Hematopoietic multipotent progenitor cell (in vitro differentiated cells): Measurements from ENCODE around the gene DHRS7B. TPM values are rescaled to one million over a fixed set of nuclear protein-coding genes. Genes with fewer than 3 reads are reported as not detected.
A peak's percentile ranks its signal among the peaks of the same experiment; 100 is the strongest.
"Not testable (repeated sequence)": the region's sequence is repeated elsewhere in the genome, so short reads cannot be mapped to it uniquely, and the experiment has no call there.

Experiments
- DNase-seq, 3 donors: peaks; one replicate each; pipeline ENCODE4 v3.0.0-alpha.2; 2011 to 2015; ENCODE audit warnings: low read depth in 2 of 3, low spot score in 2 of 3
- total RNA-seq: library from RNA; depleted of rRNA; stranded (reverse); fragments of >200 nt; gene quantifications from one replicate; pipeline ENCODE4 v1.2.3, GENCODE V29; 2012

DHRS7B gene
- total RNA-seq, 1 donor: 41.5 TPM

DNA sequence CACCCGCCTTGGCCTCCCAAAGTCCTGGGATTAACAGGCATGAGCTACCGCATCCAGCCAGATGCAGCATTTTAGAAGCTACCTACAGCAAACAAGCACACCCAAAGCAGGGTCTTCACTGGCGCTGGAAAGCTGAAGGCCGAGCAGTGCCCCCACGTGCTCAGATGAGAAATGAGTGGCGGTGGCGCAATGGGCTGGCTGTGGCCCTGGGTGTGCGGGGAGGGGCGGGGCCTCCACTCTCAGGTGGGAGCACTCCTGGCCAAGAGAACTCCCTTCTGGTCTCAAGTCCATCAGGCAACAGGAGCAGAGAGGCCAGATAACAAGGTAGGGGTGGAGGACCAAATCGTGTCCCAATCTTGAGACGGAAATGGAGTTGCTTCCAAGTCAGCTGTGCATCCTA, 75.1 kb downstream of the DHRS7B start:
- no peak for DNase-seq

DNA sequence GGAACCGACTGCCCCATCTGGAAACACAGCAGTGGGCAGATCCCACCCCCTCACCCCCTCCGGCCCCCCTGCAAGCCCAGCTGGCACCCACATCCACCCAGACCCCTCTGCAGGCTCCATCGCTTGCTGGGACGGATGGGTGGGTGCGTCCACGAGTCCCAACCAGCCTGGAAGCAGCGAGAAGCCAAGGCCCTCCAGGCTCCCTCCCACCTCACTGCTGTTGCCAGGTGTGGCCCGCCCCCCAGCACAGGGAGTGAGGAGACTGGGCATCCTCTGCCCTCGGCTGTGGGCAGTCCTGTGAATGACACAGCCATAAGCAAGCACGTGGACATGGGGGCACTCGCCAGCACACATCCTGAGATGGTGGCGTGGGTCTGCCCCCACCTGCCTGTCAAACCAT, 75.7 kb downstream of the DHRS7B start:
- DNase-seq: no peak

DNA sequence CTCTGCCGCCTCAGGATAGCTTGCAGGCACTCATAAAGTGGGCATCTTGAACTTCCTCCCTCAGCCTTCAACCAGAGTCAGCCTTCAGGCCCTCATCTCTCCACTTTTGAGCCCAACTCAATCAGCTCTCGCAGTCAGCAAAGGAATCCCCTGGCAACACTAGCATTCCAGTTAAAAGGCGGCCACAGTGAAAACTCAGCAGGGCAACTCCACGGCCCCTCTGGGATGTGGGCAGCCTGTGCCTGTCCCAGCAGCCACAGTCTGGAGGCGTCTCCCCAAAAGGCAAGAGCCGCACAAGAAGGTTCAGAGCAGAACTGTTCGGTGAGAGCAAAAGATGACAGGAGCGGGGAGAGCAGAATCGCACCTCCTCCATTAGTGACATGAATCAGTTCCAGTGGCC, 78.2 kb downstream of the DHRS7B start:
- DNase-seq: no peak

DNA sequence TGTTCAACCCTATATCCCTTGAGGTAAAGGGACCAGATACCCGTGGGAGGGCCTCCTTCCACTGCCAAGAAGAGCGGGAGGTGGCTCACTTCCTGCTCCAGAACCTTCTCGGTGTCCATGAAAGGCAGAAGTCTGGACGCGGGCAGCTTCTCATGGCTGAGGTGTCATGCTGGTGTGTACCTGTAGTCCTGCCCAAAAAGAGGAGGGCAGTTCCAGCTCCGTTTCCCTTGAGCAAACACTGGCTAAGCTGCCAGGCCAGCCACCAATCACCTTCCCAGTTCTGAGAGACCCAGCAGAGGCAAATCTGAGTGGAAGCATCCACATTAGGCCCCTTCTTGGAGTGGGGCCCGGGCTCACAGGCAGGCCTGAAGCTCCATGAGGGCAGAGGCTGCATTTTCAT, 81.6 kb downstream of the DHRS7B start:
- DNase-seq: no peak

DNA sequence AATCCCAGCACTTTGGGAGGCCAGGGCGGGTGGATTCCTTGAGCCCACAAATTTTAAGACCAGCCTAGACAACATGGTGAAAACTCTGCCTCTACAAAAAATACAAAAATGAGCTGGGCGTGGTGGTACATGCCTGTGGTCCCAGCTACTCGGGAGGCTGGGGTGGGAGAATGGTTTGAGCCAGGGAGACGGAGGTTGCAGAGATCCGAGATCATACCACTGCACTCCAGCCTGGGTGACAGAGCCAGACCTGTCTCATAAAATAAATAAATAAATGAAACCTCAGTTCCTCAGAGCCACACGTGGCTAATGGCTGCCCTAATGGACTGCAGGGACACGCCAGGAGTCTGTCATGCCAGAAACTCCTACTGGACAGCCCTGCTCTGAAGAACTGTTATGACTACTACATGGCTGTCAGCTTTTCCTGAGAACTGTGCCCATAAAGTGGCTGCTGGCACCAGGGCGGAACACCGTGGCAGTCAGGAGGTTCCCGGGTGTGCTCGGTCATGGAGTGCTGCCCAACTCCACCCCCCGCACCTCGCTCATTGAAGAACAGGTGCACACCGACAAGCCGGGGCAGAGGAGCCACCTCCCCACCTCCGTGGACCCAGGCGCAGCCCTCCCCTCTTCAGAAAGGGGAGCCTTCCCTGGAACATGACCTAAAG, 82.9 kb downstream of the DHRS7B start:
- DNase-seq: no peak

DNA sequence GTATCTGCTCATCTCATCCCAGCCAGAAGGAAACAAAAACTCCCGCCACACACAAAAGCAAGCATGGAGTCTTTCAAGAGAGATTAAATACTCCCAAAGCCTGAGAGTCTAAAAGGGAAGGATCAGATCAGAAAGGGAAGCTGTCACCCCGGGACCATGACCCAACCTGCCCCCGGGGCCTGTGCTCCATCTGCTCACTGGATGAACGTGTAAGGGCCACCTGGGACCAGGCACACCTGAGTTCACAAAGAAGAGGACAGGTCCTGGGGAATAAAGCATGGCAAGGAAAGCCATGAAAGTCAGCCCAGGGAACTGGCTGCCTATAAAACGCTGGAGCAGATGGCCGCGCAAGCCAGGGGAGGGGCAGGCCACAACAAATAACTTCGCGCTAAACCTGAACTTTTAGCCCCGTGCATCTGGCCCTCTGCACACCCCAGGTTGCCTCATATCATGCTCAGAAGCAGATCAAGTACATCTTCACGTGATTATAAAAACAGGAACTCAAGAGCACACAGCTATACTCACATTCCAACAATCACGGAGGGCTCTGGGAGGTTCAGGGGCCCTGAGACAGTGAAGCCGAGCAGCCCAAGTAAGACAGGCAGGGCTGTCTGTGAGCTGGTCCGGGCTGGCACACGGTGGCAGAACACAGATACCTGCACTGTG, 83.8 kb downstream of the DHRS7B start:
- peak in 2 of 3 donors; percentile 21 to 44 for DNase-seq

DNA sequence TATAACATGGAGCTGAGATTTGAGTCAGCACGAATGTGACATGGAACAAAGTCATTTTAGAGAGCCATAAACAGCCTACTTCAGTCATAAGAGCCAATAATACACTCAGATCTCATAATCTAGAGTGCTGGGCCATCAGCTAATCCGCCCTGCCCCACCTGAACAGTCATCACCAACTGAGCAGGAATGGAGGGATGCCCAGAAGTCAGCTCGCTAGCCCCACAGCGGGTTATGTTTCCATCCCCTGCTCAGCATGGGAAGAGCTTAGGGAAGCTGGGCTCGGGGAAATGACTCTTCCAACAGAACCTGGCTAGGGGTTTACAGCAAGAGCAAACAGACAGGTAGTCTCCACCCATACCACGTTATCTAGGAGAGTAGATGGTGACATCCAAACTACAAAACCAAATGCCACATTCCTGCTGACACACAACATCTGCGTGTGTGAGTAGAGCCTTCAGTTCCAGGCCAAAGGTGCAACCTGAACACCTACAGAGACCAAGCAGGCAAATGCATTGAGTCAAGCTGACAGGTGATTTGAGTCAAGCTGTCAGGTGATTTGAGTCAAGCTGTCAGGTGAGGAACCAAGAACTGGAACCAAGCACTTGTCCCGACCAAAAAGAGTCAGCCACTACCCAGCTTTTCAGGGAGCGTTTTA, 85.2 kb downstream of the DHRS7B start:
- no peak for DNase-seq

DNA sequence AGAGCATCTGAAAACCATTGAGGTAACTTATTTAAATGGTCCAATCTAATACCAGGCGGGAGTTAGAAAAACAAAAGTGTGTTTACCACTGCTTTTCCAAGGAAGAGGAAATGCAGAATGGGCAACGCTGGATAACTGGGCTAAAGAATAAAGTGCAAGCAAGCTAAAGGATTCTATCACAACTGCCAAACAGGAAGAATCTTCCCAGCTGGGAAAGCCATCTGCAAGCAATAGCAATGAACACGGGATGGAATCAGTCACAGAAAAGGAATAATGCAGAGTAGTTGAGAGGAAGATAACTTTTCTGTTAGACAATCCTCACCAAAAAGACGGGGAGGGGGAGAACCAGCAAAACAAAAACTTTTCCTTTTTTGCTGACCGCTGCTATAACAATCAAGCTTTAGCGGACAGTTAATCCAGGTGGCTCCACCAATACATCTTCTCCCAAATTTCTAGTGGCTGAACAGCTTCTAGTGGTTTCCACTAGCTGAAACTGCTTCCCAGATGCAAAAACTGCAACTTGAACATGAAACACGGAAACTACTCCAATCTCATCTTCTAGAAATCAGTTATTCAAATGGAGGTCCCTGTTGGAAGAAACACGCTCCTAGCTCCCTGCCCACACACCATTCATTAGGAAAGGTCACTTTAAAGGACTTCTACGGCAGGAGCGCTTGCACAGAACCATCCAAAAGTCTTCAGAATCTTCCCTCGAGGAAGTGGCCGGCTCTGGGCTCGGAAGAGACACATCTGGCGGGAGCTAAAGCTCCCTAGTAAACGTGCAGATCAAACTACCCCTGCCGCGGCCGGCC, 86.3 kb downstream of the DHRS7B start:
- DNase-seq: no peak

DNA sequence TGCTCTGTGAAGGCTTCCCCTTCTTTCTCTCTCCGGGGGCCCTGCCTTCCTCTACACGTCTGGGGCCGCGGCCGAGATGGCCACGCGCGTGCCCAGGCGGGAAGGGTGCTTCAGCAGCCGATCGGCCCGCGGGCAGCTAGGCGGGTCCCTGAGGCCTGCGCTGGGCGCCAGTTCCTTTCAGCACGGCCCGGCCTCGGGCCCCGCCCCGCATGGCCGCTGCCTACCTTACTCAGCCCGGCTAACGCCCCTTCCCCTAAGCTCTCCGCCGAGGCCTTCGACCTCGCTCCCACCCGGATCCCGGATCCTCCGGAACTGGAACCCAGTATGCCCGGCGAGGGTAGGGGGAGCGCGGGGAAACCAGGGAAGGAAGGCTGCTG, 86.9 kb downstream of the DHRS7B start:
- no peak for DNase-seq

DNA sequence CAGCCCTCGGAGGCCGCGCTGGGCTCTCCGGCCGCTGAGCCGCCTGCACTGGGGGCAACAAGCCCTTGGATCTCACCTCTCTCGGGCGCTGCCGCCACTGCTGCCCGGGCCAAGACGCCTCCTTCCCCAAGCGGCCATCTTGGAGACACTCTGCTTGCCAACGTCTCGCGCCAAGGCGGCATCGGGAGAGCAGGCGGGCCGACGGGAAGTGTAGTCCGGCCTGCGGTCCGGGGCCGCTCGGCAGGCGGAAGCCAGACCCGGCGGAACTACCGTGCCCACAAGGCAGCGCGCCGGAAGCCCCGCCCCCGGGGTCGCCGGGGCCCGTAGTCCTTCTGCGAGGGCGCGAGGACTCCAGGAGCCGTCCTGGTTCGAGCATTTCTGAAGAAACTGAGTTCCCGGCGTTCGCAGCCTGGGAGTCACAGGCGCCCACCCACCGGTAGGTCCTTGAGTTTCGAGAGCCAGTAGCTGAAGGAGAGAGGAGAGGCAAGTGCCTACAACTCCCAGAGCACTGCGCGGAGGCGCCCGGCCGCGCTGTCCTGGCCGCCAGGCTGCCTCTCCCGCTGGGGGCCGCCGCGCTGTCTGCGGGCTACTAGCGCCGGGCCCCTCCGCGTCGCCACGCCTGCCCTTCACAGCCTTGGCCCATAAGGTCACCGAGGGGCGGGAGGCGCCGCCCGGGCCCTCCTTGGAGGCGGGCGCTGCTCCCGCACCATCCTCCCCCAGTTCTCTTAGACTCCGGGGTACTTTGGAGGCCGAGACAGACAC, 87.4 kb downstream of the DHRS7B start, which contains the start of gene TMEM11:
TMEM11 (minus strand) TSS at position 147 of the 762 bp plus-strand sequence; CDS start at position 138, 9 bp downstream.
- peak; percentile 90 to 96 (median 96) for DNase-seq

DNA sequence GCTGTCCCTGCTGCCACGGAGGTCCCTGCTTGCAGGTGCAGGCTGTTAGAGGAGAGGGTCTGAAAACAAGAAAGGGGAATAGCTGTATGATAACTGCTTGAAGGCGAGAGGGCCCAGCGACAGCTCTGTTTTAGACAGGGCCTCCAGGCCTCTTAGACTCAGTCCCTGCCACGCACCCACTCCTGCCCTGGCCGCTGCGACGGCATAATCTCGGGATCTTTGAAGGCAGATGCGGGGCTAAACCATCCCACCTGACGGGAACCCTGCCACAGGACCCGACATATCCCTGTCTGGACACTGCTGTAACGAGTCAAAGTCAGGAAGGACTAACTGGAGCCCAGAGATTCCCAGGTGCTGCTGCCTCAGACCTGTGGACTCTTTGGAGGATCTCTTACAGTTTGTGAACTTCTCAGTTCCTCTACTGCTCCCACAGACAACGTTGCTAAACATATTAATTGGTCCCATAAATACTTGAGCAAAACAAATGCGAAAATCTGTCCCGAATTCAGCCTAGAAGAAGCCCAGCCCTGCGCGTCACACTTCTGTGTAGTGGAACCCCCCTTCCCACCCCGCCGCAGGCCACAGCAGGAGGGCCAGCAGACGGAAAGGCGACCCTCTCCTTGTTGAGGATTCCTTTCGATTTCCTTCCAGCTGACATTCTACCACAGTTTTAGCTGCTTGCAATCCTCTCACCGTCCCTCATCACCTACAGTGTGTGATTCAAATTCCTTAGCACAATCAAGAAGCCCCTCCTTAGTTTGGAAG, 88.2 kb downstream of the DHRS7B start:
- DNase-seq: peak in 1 of 3 donors; percentile 21

DNA sequence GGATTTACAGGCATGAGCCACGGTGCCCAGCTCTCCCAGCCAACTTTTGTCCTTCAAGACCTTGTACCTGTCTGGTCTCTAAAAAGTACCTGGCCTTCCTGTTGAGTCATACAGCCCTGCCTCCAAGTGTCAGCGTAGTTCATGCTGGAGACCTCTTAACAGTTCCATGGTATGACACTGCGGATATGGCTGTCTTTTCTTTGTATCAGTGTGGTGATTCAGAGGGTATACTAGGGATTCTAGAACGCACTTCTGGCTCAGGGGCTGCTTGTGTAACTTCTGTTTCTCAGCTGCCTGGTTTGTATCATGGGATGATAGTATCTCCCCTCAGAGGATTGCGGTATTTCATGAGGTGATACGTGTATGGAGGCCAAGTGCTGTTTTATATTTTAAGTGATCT, 89.2 kb downstream of the DHRS7B start:
- no peak for DNase-seq

DNA sequence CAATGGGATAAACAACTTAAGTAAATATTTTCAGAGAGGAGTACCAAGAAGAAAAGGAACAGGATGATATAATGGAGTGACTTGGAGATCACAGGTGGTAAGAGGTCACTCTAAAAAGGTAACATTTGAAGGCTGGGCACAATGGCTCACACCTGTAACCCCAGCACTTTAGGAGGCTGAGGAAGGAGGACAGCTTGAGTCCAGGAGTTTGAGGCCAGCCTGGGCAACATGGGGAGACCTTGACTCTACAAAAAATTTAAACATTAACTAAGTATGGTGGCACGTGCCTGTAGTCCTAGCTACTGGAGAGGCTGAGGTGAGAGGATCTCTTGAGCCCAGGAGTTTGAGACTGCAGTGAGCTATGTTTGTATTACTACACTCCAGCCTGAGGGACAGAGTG, 90.6 kb downstream of the DHRS7B start:
- DNase-seq: no peak

DNA sequence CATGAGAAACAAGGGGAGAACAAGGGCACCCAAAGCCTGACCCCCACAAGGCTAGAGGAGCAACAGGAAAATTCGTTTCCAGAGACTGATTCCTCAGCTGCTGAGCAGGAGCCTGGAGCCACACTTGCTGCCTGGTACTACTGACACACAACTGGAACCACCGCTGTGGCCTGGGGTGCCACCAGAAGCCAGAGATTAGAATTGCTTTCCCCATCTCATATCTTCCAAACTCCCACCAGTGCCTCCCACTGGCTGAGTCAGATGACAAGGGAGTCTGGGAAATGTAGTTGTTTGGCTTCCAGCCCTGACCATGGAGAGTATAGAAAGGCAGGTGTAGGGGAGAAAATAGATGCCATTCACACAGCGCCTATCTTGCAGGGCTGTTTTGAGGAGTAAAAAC, 91.3 kb downstream of the DHRS7B start:
- peak in 1 of 3 donors; percentile 49 for DNase-seq

DNA sequence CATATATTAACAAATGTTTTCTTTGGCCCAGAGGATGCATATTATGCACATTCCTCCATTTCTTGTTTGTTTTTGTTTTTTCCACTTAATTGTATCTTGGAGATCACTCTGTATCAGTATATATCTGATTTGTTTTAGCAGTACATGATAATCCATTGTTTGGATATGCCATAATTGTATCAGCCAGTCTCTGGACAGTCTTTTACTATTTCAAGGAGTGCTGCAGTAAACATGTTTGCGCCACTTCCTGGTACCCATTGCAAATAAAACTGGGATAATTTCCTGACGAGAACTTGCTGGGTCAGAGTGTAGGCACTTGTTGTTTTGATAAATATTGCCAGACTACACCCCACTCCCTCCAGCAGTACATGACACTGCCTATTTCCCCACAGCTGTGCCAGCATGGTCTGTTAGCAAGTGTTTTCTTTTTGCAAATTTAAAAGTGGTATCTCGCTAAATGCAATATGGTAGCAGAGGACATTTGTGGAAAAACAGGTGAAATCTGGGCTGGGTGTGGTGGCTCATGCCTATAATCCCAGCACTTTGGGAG, 92.1 kb downstream of the DHRS7B start:
- DNase-seq: no peak

DNA sequence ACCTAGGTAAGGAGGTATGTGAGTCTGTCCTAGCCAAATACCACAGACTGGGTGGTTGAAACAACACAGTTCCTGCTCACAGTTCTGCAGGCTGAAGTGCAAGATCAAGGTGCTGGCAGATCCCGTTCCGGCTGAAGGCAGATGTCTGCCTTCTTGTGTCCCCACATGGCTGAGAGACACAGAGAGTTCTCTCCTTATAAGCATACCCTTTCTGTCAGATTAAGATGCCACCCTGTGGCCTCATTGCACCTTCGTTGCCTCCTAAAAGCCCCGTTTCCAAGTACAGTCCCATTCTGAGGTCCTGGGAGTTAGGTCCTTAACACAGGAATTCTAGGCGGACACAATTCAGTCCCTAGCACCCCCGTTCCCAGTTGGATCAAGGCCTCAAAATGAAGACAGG, 96.3 kb downstream of the DHRS7B start:
- DNase-seq: no peak

DNA sequence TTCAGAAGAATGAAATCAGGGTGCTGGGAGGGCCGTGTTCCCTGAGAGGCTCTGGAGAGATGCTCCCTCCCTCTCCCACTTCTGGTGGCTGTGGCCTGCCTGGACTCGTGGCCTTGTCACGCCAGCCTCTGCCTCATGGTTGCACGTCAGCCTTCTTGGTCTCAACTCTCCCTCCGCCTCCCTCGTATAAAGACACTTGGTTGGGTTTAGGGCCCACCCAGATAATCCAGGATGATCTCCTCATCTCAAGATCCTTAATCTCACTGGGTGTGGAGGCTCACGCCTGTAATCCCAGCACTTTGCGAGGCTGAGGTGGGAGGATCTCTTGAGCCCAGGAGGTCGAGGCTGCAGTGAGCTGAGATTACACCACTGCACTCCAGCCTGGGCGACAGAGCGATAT, 100.5 kb downstream of the DHRS7B start:
- DNase-seq: not testable (repeated sequence)

DNA sequence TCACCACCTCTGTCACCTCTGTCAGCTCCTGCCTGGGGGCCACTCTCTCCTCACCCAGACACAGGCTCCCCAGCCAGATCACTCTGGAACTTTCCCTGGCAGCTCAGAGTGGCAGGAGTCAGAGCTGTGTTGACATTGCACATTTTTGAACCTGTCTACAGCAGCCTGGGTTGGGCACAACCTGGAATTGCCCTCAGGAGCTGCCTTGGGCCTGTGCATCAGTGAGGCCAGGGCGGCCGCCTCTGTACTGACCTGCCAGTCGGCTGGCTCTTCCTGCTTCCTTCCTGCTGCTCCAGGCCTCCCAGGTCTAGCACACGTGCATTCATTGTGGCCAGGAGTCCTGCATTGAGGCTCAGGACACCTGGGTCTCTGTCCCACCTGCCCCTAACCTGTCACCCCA, 101.3 kb downstream of the DHRS7B start:
- DNase-seq: no peak

DNA sequence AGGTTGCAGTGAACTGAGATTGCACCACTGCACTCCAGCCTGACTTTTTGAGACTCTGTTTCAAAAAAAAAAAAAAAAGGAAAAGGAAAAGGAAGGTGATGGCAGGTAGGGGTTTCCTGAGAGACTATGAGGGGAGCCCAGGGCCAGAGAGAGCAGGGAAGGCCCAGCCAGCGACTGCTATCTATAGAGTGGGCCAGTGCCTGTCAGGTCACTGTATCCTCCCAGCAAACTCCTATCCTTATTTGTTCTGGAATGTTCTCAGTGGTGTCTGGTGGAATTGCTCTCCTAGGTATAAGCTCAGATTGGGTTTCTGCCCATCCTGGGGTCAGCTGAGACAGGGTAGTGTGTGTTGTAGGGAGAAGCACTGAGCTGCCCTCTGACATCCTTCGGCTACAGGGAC, 102.1 kb downstream of the DHRS7B start:
- no peak for DNase-seq
